GM18909 (cell line): ENCODE measurements around the gene CTDSPL2.
"Not testable (repeated sequence)": the region's sequence is repeated elsewhere in the genome, so short reads cannot be mapped to it uniquely, and the experiment has no call there.

ENCODE experiments used
- ATAC-seq: cut with Tn5 transposase; IDR thresholded peaks from one replicate; pipeline ENCODE4 v1.9.1; 2021; ENCODE audit warnings: mild to moderate bottlenecking; ENCODE audit not compliant: unreplicated experiment, poor library complexity

Gene CTDSPL2

DNA sequence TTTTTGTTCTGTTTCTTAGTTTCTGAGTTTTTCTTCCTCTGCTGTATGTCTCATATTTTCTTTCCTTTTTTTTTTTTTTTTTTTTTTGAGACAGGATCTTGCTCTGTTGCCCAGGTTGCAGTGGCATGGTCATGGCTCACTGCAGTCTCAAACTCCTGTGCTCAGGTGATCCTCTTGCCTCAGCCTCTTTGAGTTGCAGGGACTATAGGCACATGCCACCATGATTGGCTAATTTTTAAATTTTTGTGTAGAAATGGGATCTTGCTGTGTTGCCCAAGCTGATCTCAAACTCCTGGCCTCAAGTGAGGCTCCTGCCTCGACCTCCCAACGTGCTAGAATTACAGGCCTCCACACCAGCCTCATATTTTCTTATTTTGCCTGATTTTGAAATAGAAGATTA, 51.9 kb downstream of the CTDSPL2 start:
- no peak for ATAC-seq

- no peak for ATAC-seq
Measured at GRCh38 chr15:44482090-44482489, 54.7 kb downstream of the CTDSPL2 start.

DNA sequence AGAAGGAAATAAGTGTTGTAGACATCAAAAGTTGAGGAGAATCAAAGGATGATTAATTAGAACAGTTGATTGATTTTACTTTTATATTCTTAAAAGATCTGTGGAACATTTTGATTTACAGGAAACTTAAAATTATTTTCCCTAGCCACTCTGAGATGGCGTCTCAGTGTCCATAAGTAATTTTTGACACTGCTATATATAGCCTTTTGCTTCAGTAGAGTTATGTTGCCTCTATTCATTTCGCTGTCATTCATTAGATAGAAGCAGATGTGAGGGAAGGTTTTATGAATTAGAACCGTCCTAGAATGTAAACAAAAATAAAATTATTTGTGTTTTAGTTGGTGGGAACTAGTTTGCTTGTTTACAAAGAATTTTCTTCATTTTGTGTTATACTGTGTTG, 58.5 kb downstream of the CTDSPL2 start:
- ATAC-seq, result no peak

DNA sequence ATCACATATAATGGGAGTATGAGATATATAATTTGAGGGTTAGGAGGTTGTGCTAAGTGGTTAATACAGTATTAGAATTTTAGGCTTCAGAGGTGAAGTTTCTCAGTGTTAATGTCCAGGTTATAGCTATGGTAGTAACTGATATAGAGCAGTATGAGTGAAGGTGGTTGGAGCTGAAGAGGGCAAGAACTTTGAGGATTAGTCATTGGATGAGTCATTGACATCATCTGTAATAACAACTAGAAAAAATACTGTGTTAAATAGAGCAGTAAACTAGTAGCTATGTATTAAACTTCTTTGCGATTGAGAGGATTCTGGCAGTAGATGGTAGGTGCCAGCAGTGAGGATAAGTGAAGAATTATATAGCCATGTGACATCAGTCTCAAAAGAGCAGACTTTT, 62.0 kb downstream of the CTDSPL2 start:
- ATAC-seq, result no peak

DNA sequence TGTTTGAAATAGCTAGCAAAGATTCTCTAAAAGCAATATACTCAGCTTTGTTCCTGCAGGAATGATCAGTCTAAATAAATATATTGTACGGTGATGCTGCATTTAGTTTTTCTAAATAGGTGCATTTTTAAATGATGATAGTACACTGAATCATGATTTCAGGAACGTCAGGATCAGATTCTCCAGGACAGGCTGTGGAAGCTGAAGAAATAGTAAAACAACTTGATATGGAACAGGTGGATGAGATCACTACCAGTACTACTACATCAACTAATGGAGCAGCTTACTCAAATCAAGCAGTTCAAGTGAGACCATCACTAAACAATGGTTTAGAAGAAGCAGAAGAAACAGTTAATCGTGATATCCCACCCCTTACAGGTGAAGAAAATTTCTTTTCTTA, 63.2 kb downstream of the CTDSPL2 start:
- ATAC-seq, result no peak

- ATAC-seq, result no peak
Measured at GRCh38 chr15:44492040-44492439, 64.6 kb downstream of the CTDSPL2 start.

- no peak for ATAC-seq
Measured at GRCh38 chr15:44492672-44493071, 65.2 kb downstream of the CTDSPL2 start.

- no peak for ATAC-seq
Measured at GRCh38 chr15:44495562-44495961, 68.1 kb downstream of the CTDSPL2 start.

DNA sequence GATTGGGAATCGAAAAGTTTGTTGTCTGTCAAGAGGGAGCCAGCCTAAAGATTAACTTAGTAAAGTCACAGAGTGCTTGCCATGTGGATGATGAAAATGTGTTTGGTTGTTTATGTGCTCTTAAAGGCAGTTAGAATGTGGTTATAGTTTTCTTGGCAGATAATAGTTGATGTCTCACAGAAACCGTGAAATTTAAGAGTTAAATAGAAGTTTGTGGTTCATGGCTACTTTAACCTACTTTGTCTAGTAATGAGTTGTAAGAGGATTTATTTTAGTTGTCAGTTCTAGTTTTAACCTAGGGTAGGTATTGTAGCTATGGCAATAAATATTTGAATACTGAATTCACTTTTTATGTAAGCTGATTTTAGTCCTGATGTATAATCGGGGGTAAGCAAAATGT, 73.1 kb downstream of the CTDSPL2 start:
- no peak for ATAC-seq

- ATAC-seq, result no peak
Measured at GRCh38 chr15:44501768-44502366, 74.4 kb downstream of the CTDSPL2 start.

GRCh38 chr15:44516436-44516835, 89.0 kb downstream of the CTDSPL2 start:
- no peak for ATAC-seq

GRCh38 chr15:44519537-44519936, 92.1 kb downstream of the CTDSPL2 start:
- no peak for ATAC-seq

GRCh38 chr15:44525018-44525417, 97.6 kb downstream of the CTDSPL2 start:
- no peak for ATAC-seq

DNA sequence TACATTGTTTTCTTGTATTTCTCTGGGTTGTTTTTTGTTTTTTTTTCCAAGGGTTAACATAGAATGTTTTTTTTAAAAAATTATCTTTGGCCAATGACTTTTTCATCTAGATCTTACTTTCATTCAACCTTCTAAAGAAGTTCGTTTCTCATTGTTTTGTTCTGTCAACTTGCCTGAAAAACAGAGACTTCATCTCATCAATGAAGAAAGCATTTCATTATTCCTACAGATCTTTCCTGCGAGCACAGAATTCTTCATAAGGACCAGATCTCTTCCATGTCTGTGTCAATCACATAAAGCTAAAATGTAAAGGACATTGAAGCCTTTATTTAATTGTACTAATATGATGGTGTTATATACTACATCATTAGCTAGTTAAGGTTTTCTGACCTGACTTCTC, 99.8 kb downstream of the CTDSPL2 start:
- ATAC-seq, result no peak

GRCh38 chr15:44529864-44530604, 102.6 kb downstream of the CTDSPL2 start:
- ATAC-seq, result no peak

- no peak for ATAC-seq
Measured at GRCh38 chr15:44530653-44531052, 103.2 kb downstream of the CTDSPL2 start.

DNA sequence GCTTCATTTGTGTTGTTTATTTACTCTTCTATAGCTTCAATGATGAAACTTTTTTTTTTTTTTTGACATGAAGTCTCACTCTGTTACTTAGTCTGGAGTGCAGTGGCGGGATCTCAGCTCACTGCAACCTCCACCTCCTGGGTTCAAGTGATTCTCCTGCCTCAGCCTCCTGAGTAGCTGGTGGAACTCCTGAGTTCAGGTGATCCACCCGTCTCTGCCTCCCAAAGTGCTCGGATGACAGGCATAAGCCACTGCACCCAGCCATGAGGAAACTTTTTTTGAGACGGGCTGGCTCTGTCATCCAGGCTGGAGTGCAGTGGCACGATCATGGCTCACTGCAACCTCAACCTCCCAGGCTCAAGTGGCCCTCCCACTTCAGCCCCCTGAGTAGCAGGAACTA, 104.8 kb downstream of the CTDSPL2 start:
- ATAC-seq, result not testable (repeated sequence)

DNA sequence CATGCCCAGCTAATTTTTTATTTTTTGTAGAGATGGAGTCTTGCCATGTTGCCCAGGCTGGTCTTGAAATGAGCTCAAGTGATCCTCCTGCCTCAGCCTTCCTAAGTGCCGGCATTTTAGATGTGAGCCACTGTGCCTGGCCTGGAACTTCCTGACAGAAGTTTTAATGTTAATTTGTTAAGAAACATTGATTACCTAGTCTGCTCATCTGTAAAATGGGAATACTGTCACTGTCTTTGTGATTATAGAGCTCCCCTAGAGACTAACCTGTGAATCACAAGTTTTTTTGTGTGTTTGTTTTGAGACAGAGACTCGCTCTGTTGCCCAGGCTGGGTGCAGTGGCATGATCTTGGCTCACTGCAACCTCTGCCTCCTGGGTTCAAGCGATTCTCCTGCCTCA, 105.3 kb downstream of the CTDSPL2 start:
- ATAC-seq, result no peak

- no peak for ATAC-seq
Measured at GRCh38 chr15:44535092-44535491, 107.7 kb downstream of the CTDSPL2 start.

GRCh38 chr15:44535523-44536301, 108.3 kb downstream of the CTDSPL2 start:
- no peak for ATAC-seq

DNA sequence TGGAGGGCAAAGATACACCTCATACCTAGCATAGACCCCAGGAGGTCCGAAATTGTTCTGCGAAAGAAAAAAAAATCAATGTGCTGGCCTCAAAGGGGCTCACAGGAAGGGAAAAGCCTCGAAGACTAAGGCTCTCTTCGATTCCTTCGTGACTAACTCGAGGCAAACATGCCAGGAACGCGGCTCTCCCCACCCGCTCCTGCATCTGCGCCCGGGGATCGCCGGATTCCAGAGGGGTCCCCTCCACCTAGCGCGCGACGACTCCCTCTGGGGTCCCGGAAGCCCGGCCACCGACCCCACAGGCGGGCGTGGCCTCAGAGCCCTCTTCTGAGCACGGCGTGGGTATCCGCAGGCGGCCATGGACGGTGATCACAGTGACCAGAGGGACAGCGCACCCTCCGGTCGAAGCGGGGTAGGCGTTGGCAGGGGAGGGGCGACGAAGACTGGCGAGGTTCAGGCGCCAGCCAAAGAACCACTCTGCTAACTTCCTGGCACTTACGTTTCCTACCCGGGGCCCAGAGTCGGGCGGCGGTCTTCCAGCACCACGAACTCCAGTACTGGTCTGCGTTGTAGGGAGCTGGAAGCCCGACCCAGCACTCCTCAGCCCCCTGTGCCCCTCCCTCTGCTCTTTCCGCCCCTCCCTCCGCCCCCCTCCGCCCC, 109.0 kb downstream of the CTDSPL2 start:
- peak; percentile 72 for ATAC-seq
